Duodenal mucosa (tissue), 2 donors: Measurements from ENCODE around the gene TDRD12.
"Not testable (repeated sequence)": the region's sequence is repeated elsewhere in the genome, so short reads cannot be mapped to it uniquely, and the experiment has no call there.

ENCODE experiments used
- H3K27ac ChIP-seq: one replicate; pipeline ENCODE4 v1.7.0; 2013; ENCODE audit warnings: low read depth, low read length
- H3K27me3 ChIP-seq, 2 donors: one replicate each; pipeline ENCODE4 v1.7.0; 2013; ENCODE audit warnings: low read length in 2 of 2, control low read depth in 1 of 2; ENCODE audit not compliant: insufficient read depth in 2 of 2, control insufficient read depth in 1 of 2
- H3K36me3 ChIP-seq, 2 donors: one replicate each; pipeline ENCODE4 v1.7.0; 2013; ENCODE audit warnings: low read length in 2 of 2, control low read depth in 1 of 2; ENCODE audit not compliant: insufficient read depth in 2 of 2, control insufficient read depth in 1 of 2
- H3K4me1 ChIP-seq, 2 donors: one replicate each; pipeline ENCODE4 v1.7.0; 2013; ENCODE audit warnings: low read length in 2 of 2, control low read depth in 1 of 2; ENCODE audit not compliant: insufficient read depth in 2 of 2, control insufficient read depth in 1 of 2
- H3K4me3 ChIP-seq, 2 donors: one replicate each; pipeline ENCODE4 v1.7.0; 2013; ENCODE audit warnings: low read length in 2 of 2, low read depth in 1 of 2
- H3K9ac ChIP-seq, 2 donors: one replicate each; pipeline ENCODE4 v1.7.0; 2013; ENCODE audit warnings: low read length in 2 of 2, low read depth in 1 of 2
- H3K9me3 ChIP-seq, 2 donors: one replicate each; pipeline ENCODE4 v1.7.0; 2013; ENCODE audit warnings: low read length in 2 of 2, control low read depth in 1 of 2; ENCODE audit not compliant: control insufficient read depth in 1 of 2

Gene TDRD12

GRCh38 chr19:32745594-32746251 is 26.2 kb downstream of the TDRD12 start:
- H3K27me3 ChIP-seq, H3K27ac ChIP-seq, H3K4me3 ChIP-seq, H3K9me3 ChIP-seq, H3K9ac ChIP-seq, H3K4me1 ChIP-seq, H3K36me3 ChIP-seq: not testable (repeated sequence)

DNA sequence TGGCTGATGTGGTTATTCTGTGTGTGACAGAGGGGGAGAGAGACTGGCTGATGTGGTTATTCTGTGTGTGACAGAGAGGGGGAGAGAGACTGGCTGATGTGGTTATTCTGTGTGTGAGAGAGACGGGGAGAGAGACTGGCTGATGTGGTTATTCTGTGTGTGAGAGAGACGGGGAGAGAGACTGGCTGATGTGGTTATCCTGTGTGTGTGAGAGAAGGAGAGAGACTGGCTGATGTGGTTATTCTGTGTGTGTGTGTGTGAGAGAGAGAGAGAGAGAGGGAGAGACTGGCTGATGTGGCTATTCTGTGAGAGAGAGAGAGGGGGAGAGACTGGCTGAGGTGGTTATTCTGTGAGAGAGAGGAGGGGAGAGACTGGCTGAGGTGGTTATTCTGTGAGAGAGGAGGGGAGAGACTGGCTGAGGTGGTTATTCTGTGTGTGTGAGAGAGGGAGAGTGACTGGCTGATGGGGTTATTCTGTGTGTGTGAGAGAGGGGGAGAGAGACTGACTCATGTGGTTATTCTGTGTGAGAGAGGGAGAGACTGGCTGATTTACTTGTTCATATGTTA is 27.1 kb downstream of the TDRD12 start:
- not testable (repeated sequence) for H3K9ac ChIP-seq, H3K27me3 ChIP-seq, H3K4me3 ChIP-seq, H3K27ac ChIP-seq, H3K9me3 ChIP-seq, H3K36me3 ChIP-seq, H3K4me1 ChIP-seq

- no peaks in the 10 kb centered on the region for H3K9me3 ChIP-seq
- H3K9ac ChIP-seq = no peak overlapping the region
Measured at GRCh38 chr19:32748497-32748896, 28.9 kb downstream of the TDRD12 start.

GRCh38 chr19:32748948-32749347 is 29.4 kb downstream of the TDRD12 start:
- H3K27ac ChIP-seq = no peak overlapping the region
- no peaks in the 10 kb centered on the region for H3K9me3 ChIP-seq
- peaks cover 3% of the 10 kb centered on the region in 2 donors for H3K27me3 ChIP-seq
- no peaks in the 10 kb centered on the region for H3K4me1 ChIP-seq
- no peak overlapping the region for H3K9ac ChIP-seq
- no peak overlapping the region for H3K4me3 ChIP-seq
- no peaks in the 10 kb centered on the region for H3K36me3 ChIP-seq

More at GRCh38 chr19:32748497-32748896, 28.9 kb downstream of the TDRD12 start:
- Histone ChIP-seq H3K36me3 (no peaks in the 10 kb centered on the region), H3K4me1 (no peaks in the 10 kb centered on the region), H3K27me3 (peaks cover 3% of the 10 kb centered on the region in 2 donors), H3K4me3 (no peak overlapping the region), H3K27ac (no peak overlapping the region)

DNA sequence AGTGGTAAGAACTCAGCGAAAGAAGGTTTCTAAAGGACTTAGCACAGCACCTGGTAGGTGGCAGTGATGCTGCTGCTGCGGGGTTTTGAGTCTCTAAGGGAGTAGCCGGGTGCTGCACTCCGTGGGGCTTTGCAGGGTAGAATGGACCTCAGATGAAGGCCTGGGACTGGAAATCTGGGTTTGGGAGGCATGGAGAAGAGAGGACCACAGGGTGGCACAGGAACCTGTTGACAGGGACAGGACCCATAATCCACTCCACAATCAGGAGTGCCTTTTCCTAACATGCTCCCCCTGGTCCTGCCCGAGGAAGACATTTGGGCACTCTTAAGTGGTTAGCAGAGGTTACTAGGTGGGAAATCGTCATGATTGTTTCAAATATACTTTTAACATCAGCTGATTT is 29.8 kb downstream of the TDRD12 start:
- Histone ChIP-seq H3K4me3 (no peak overlapping the region), H3K27ac (no peak overlapping the region), H3K9ac (no peak overlapping the region), H3K9me3 (no peaks in the 10 kb centered on the region), H3K27me3 (peaks cover 3% of the 10 kb centered on the region in 2 donors), H3K4me1 (no peaks in the 10 kb centered on the region), H3K36me3 (no peaks in the 10 kb centered on the region)

- Histone ChIP-seq H3K27me3 (peaks cover 0 to 3% of the 10 kb centered on the region in 2 donors), H3K9ac (no peak overlapping the region), H3K9me3 (no peaks in the 10 kb centered on the region), H3K36me3 (no peaks in the 10 kb centered on the region), H3K27ac (no peak overlapping the region), H3K4me3 (no peak overlapping the region), H3K4me1 (no peaks in the 10 kb centered on the region)
Measured at GRCh38 chr19:32750441-32751055, 31.0 kb downstream of the TDRD12 start.

GRCh38 chr19:32751066-32751465 is 31.5 kb downstream of the TDRD12 start:
- no peak overlapping the region for H3K9ac ChIP-seq
- no peaks in the 10 kb centered on the region for H3K9me3 ChIP-seq
- H3K27me3 ChIP-seq = peaks cover 0 to 3% of the 10 kb centered on the region in 2 donors
- H3K27ac ChIP-seq = no peak overlapping the region
- no peaks in the 10 kb centered on the region for H3K36me3 ChIP-seq
- no peak overlapping the region for H3K4me3 ChIP-seq
- no peaks in the 10 kb centered on the region for H3K4me1 ChIP-seq

DNA sequence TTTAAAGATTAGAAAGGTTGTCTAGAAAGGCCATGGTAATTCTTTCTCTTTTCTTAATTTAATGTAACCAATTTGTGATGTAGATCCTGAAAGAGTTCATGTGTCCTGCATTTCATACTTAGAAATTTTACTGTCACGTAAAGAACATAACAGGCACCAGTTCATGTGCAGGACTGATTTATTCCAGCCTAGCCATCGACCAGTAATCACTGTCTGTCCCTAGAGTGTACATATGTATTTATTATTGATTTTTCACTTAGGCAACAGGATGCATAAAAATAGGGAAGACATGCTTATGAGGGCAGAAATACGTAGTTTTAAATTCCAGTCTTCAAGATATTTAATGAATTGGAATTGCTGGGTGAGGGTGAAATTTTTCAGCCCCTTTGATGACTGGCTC is 37.6 kb downstream of the TDRD12 start:
- Histone ChIP-seq H3K4me1 (no peaks in the 10 kb centered on the region), H3K27ac (no peak overlapping the region), H3K36me3 (no peaks in the 10 kb centered on the region), H3K9ac (no peak overlapping the region), H3K4me3 (no peak overlapping the region), H3K9me3 (peaks cover 0 to 7% of the 10 kb centered on the region in 2 donors), H3K27me3 (no peaks in the 10 kb centered on the region)

DNA sequence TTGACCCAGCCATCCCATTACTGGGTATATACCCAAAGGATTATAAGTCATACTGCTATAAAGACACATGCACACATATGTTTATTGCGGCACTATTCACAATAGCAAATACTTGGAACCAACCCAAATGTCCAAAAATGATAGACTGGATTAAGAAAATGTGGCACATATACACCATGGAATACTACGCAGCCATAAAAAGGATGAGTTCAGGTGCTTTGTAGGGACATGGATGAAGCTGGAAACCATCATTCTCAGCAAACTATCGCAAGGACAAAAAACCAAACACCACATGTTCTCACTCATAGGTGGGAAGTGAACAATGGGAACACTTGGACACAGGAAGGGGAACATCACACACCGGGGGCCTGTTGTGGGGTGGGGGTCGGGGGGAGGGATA is 45.8 kb downstream of the TDRD12 start:
- not testable (repeated sequence) for H3K36me3 ChIP-seq, H3K9ac ChIP-seq, H3K27ac ChIP-seq, H3K4me1 ChIP-seq, H3K4me3 ChIP-seq, H3K27me3 ChIP-seq, H3K9me3 ChIP-seq

- Histone ChIP-seq H3K36me3 (no peaks in the 10 kb centered on the region), H3K27ac (no peak overlapping the region), H3K9ac (no peak overlapping the region), H3K4me3 (no peak overlapping the region), H3K9me3 (no peaks in the 10 kb centered on the region), H3K4me1 (peaks cover 0 to 7% of the 10 kb centered on the region in 2 donors), H3K27me3 (no peaks in the 10 kb centered on the region)
Measured at GRCh38 chr19:32767951-32768679, 48.5 kb downstream of the TDRD12 start.
